ENCODE results near the gene CTF1. TPM values are rescaled to one million over a fixed set of nuclear protein-coding genes. Genes with fewer than 3 reads are reported as not detected.

The CTF1 gene
- 2.9 and 5.2 TPM in 2 replicates for total RNA-seq

GRCh38 chr16:30896261-30896888 is at the start of gene CTF1:
Gene CTF1, plus strand, starts transcription at chr16:30896614. Its CDS starts 30 bp downstream, at chr16:30896644.

GRCh38 chr16:30893744-30894539 is 2.5 kb upstream of the CTF1 start, which contains the start of gene BCL7C:
Gene BCL7C, minus strand, starts transcription at chr16:30894077. Its CDS starts 133 bp downstream, at chr16:30893944.

GRCh38 chr16:30923554-30924075 is 27.2 kb downstream of the CTF1 start, which contains the start of gene FBXL19:
Gene FBXL19, plus strand, starts transcription at chr16:30923572. Its CDS starts 2,183 bp downstream, at chr16:30925755.

GRCh38 chr16:30948667-30949649 is 52.5 kb downstream of the CTF1 start, which contains the start of gene ORAI3:
Gene ORAI3, plus strand, starts transcription at chr16:30949068. Its CDS starts 222 bp downstream, at chr16:30949290.

Other genes with a start within 250 kb of the CTF1 start
- 9.7 and 12.0 TPM in 2 replicates for gene PRR14, start 245.7 kb upstream of the CTF1 start, total RNA-seq
- gene FBRS, start 238.2 kb upstream of the CTF1 start, total RNA-seq = 19.7 and 25.6 TPM in 2 replicates
- gene SRCAP, start 197.4 kb upstream of the CTF1 start, total RNA-seq = 8.6 and 14.6 TPM in 2 replicates
- gene PHKG2, start 148.2 kb upstream of the CTF1 start, total RNA-seq = 17.5 and 24.9 TPM in 2 replicates
- 0.60 and 5.8 TPM in 2 replicates for gene CFAP119, start 134.6 kb upstream of the CTF1 start, total RNA-seq
- 44.8 and 54.7 TPM in 2 replicates for gene RNF40, start 134.3 kb upstream of the CTF1 start, total RNA-seq
- 13.4 and 15.9 TPM in 2 replicates for gene ZNF629, start 109.4 kb upstream of the CTF1 start, total RNA-seq
- 65.5 and 67.8 TPM in 2 replicates for gene BCL7C, start 2.5 kb upstream of the CTF1 start, total RNA-seq
- 14.0 and 16.7 TPM in 2 replicates for gene FBXL19, start 27.0 kb downstream of the CTF1 start, total RNA-seq
- gene ORAI3, start 52.5 kb downstream of the CTF1 start, total RNA-seq = 85.8 and 98.9 TPM in 2 replicates
- 3.3 and 4.0 TPM in 2 replicates for gene SETD1A, start 61.1 kb downstream of the CTF1 start, total RNA-seq
- gene HSD3B7, start 88.6 kb downstream of the CTF1 start, total RNA-seq = 11.6 and 14.7 TPM in 2 replicates
- under 0.01 and 0.94 TPM in 2 replicates for gene STX1B, start 114.0 kb downstream of the CTF1 start, total RNA-seq
- gene STX4, start 136.9 kb downstream of the CTF1 start, total RNA-seq = 17.5 and 20.2 TPM in 2 replicates
- 13.5 and 16.9 TPM in 2 replicates for gene ZNF668, start 177.6 kb downstream of the CTF1 start, total RNA-seq
- 9.1 and 13.3 TPM in 2 replicates for gene ZNF646, start 177.8 kb downstream of the CTF1 start, total RNA-seq
- 0.58 and 1.2 TPM in 2 replicates for gene PRSS53, start 192.3 kb downstream of the CTF1 start, total RNA-seq
- 198 and 277 TPM in 2 replicates for gene VKORC1, start 198.2 kb downstream of the CTF1 start, total RNA-seq
- 51.4 and 68.6 TPM in 2 replicates for gene BCKDK, start 211.8 kb downstream of the CTF1 start, total RNA-seq
- gene KAT8, start 221.1 kb downstream of the CTF1 start, total RNA-seq = 30.2 and 33.0 TPM in 2 replicates
- 0.12 and 0.51 TPM in 2 replicates for gene PRSS8, start 239.1 kb downstream of the CTF1 start, total RNA-seq

Data from pericardium fibroblast (primary cell).